Nephron progenitor cell (in vitro differentiated cells): ENCODE measurements around the gene RSBN1L.

Source experiments
- DNase-seq: peaks from one replicate; pipeline ENCODE4 v3.0.0; 2021
- H3K27ac Mint-ChIP-seq: 2 replicates; pipeline ENCODE4 v1.8.0; 2021; ENCODE audit warnings: mild to moderate bottlenecking, moderate library complexity, mixed read lengths
- H3K27me3 Mint-ChIP-seq: 2 replicates; pipeline ENCODE4 v1.8.0; 2021; ENCODE audit warnings: mild to moderate bottlenecking, low read depth, mixed read lengths; ENCODE audit not compliant: poor library complexity
- H3K36me3 Mint-ChIP-seq: 2 replicates; pipeline ENCODE4 v1.8.0; 2021; ENCODE audit warnings: low read depth, mixed read lengths
- H3K4me1 Mint-ChIP-seq: 2 replicates; pipeline ENCODE4 v1.8.0; 2021; ENCODE audit warnings: mixed read lengths
- H3K4me3 Mint-ChIP-seq: 2 replicates; pipeline ENCODE4 v1.8.0; 2021; ENCODE audit warnings: mild to moderate bottlenecking, moderate library complexity, mixed read lengths
- H3K9me3 Mint-ChIP-seq: 2 replicates; pipeline ENCODE4 v1.8.0; 2021; ENCODE audit warnings: mild to moderate bottlenecking, moderate library complexity, mixed read lengths
- TF ChIP-seq, protein P1 (sequence below): fragments of 200-600 bp; sonication (generic); IDR thresholded peaks from 2 replicates; pipeline ENCODE4 v1.5.0; 2021; ENCODE audit warnings: antibody characterized with exemption

Gene RSBN1L

DNA sequence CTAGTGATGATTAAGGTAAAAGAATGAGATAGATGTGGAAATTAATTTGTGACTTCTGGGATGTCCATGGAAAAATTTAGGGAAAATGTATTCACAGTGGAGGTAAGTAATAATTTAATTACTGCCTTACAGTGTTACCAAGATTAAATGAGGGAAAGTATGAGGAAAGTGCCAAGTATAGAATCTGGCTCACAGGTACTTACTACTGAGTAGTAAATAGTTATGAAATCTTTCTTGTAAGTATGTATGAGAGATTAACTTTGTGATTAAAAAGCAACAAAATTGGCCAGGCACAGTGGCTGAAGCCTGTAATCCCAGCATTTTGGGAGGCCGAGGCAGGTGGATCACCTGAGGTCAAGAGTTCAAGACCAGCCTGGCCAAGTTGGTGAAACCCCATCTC, 42.1 kb downstream of the RSBN1L start:
- Mint-ChIP-seq H3K36me3 (peaks cover 60% of the 10 kb centered on the region), H3K9me3 (no peaks in the 10 kb centered on the region), H3K27me3 (no peaks in the 10 kb centered on the region), H3K4me3 (no peak overlapping the region), H3K4me1 (peaks cover 16% of the 10 kb centered on the region), H3K27ac (no peak overlapping the region)
- TF ChIP-seq, protein P1, sequence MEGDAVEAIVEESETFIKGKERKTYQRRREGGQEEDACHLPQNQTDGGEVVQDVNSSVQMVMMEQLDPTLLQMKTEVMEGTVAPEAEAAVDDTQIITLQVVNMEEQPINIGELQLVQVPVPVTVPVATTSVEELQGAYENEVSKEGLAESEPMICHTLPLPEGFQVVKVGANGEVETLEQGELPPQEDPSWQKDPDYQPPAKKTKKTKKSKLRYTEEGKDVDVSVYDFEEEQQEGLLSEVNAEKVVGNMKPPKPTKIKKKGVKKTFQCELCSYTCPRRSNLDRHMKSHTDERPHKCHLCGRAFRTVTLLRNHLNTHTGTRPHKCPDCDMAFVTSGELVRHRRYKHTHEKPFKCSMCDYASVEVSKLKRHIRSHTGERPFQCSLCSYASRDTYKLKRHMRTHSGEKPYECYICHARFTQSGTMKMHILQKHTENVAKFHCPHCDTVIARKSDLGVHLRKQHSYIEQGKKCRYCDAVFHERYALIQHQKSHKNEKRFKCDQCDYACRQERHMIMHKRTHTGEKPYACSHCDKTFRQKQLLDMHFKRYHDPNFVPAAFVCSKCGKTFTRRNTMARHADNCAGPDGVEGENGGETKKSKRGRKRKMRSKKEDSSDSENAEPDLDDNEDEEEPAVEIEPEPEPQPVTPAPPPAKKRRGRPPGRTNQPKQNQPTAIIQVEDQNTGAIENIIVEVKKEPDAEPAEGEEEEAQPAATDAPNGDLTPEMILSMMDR = no peak
- no peak for DNase-seq

- Mint-ChIP-seq H3K4me1 (peaks cover 16% of the 10 kb centered on the region), H3K27ac (no peak overlapping the region), H3K27me3 (no peaks in the 10 kb centered on the region), H3K4me3 (no peak overlapping the region), H3K36me3 (peaks cover 65% of the 10 kb centered on the region), H3K9me3 (no peaks in the 10 kb centered on the region)
- TF ChIP-seq, protein P1 = no peak
- no peak for DNase-seq
These were observed 42.6 kb downstream of the RSBN1L start for GRCh38 chr7:77738871-77739270.

GRCh38 chr7:77740257-77740656, 44.0 kb downstream of the RSBN1L start:
- H3K4me1 Mint-ChIP-seq = peaks cover 16% of the 10 kb centered on the region
- TF ChIP-seq, protein P1 = no peak
- H3K36me3 Mint-ChIP-seq = peaks cover 79% of the 10 kb centered on the region
- H3K4me3 Mint-ChIP-seq = no peak overlapping the region
- no peak for DNase-seq
- H3K27me3 Mint-ChIP-seq = no peaks in the 10 kb centered on the region
- H3K9me3 Mint-ChIP-seq = peaks cover 1% of the 10 kb centered on the region
- H3K27ac Mint-ChIP-seq = no peak overlapping the region

DNA sequence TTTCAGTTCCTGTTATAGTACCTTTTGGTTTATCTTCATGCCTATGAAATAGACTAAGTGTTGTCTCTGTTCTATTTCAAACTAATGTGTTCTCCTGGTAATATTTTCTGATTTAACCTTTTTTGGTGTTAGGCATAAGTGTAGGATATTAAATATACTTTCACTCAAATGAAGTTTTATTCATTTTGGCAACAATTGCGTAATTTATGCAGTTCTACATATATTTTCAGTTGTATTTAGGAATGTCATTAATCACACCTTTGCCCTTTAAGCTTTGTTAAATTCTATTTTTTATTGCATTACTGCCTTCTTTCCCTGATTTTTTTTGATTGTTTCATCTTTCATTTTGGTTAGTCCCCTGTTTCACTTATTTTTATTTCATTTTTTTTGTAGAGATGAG, 47.3 kb downstream of the RSBN1L start:
- H3K27ac Mint-ChIP-seq = no peak overlapping the region
- no peak for DNase-seq
- peaks cover 86% of the 10 kb centered on the region for H3K36me3 Mint-ChIP-seq
- H3K4me3 Mint-ChIP-seq = no peak overlapping the region
- H3K9me3 Mint-ChIP-seq = peaks cover 4% of the 10 kb centered on the region
- peaks cover 12% of the 10 kb centered on the region for H3K4me1 Mint-ChIP-seq
- TF ChIP-seq, protein P1 = no peak
- no peaks in the 10 kb centered on the region for H3K27me3 Mint-ChIP-seq

GRCh38 chr7:77745746-77746145, 49.5 kb downstream of the RSBN1L start:
- H3K4me3 Mint-ChIP-seq = no peak overlapping the region

More at GRCh38 chr7:77745746-77746145, 49.5 kb downstream of the RSBN1L start:
- Mint-ChIP-seq H3K27ac (no peak overlapping the region), H3K4me1 (no peaks in the 10 kb centered on the region), H3K27me3 (no peaks in the 10 kb centered on the region), H3K36me3 (peaks cover 89% of the 10 kb centered on the region), H3K9me3 (peaks cover 4% of the 10 kb centered on the region)
- DNase-seq = no peak
- TF ChIP-seq, protein P1 = no peak
